Suppressor macrophage treated with lipopolysaccharide for 1 hour (primary cell): ENCODE results near the gene CCNY.

ENCODE experiments used
- DNase-seq, 3 donors: peaks; one replicate each; pipeline ENCODE4 v3.0.0-alpha.2; 2020 to 2022

Gene CCNY

GRCh38 chr10:35356725-35357092, 20.4 kb downstream of the CCNY start:
- no peak for DNase-seq

DNA sequence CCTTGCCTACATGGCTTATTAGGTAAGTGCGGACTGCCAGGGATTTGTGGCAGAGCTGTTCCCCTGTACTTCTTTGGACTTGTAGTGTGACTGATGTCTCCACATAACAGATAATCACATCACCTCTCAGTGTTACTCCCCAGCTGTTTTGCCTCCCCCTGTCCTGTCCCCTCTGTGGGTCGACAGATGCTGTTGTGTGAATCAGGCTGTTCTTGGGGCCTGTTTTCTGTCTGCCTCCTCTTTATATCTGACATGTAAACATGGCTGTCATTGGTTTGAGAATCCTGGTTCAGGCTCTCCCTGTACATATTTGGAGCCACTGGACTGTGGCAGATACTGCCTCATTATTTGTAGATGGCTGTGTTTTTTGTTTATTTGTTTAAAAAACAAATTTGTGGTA, 22.7 kb downstream of the CCNY start:
- DNase-seq = no peak

GRCh38 chr10:35359873-35360272, 23.6 kb downstream of the CCNY start:
- DNase-seq = no peak

GRCh38 chr10:35362701-35363350, 26.5 kb downstream of the CCNY start:
- no peak for DNase-seq

- no peak for DNase-seq
Measured at GRCh38 chr10:35363587-35363986, 27.3 kb downstream of the CCNY start.

GRCh38 chr10:35364808-35365207, 28.5 kb downstream of the CCNY start:
- no peak for DNase-seq

GRCh38 chr10:35365994-35366393, 29.7 kb downstream of the CCNY start:
- no peak for DNase-seq

DNA sequence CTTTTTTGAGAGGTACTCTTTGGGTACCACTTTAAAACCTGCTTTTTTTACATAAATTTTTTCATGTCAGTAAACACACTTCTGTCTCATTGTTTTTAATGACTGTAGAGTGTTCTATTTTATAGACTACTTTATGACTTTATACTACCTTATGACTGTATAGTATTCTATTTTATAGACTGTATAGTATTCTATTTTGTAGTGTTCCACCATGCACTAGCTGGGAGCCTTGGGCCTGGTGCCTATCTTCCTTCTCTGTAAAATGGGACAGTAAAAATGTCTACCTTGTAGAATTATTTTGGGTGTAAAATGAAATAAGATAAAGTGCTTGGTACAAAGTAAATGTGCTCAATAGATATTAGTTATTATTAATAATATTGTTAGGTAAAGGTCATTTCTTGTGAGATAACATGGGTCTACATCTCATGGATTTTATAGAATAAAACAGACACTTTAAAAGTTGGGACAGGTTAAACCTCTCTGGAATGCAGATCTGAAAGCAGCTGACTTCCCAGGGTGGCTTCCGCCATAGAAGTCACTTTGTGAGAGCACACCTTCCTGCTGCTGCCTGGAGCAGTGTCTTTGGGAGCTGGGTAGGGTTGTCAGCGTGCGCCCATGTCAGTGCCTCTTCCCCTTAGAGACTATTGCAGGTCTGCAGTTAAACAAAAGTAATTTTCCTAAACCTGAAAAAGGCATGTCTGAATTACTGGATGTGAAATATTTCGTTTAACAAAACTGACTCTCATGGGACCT, 31.0 kb downstream of the CCNY start:
- no peak for DNase-seq

DNA sequence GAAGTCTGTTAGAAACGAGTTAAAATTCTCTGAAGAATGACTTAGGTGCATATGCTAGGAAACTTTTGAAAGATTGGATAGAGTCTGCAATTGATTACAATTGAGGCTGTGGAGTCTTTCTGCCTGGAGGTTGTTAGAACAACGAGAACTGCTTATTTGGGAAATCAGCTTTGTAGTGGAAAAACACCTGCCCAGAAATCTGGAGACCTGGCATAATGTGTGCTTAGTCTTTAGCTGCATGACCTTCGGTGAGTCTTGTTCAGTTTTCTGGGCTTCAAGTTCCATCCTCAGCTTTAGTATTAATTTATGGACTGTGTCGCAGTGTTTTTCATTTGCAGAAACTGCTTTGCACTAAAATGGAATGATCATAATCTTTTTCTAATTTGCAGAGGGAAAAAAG, 31.7 kb downstream of the CCNY start:
- DNase-seq = no peak

DNA sequence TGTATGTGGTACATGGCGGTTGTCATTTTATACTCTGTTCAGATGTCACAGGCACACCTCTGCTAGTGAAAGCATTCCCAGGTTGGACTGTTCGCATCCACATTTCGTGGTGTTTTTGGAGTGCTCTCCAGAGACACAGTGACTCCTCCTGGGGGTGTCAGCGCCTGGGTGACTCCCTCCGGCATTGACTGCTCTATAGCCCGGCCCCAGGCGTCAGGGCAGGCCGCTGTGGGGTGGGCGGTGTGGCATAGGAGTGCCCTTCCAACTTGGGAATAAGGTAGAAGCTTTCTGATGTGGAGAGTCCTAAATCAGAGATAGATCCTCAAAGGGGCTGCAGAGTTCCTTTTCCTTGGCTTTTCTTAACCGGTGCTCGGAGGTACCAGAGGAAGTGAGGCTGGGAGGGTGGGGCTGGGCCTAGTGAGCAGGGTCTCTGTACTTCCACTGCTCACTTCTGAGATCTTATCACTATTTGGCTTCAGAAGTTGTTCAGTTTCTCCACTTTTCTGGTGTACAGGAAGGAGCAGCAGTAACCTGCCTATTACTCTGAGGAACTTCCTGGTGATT, 32.3 kb downstream of the CCNY start:
- no peak for DNase-seq

DNA sequence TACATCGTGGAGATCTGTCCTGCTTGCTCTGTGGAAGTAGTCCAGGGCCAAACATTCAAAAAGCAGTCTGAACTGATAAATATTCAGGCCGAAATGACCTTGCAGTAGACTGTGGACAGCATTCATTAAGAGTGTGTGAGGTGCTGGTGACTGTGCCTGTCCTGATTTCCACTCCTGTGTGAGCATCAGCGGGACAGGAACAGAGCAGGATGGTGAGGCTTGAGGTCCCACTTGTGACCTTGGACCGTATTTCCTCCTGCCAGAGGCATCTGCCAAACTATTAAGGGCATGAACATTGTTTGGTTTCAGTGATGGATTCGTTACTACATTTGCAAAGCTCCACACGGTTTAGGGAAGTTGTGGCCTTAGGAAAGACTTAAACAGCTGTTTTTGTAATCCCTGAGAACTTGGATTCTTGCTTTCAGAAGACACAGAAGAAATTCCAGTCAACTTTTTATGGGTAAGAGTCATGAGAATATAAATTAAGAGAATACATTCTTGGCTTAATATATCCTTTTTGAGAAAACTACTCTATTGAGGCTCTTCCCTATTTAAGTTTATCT, 32.8 kb downstream of the CCNY start:
- peak; percentile 44 to 58 (median 54) for DNase-seq

DNA sequence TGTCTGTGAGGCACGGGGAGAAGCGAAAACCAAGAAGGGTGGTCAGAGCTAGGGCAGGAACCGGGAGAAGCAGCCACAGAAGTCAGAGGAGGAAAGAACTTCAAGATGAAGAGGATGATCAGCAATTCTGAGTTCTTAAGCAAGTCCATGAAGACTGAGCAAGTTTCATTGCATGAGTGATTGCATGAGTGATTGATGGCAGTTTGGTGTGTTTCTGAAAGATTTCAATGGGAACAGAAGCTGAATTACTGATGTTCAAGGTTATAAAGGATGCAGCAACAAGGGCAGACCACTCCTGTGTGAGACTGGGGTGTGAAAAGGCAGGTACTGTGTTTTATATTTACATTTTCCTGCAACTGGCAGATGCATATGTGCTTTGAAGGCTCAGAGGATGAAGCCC, 35.4 kb downstream of the CCNY start:
- DNase-seq = no peak

DNA sequence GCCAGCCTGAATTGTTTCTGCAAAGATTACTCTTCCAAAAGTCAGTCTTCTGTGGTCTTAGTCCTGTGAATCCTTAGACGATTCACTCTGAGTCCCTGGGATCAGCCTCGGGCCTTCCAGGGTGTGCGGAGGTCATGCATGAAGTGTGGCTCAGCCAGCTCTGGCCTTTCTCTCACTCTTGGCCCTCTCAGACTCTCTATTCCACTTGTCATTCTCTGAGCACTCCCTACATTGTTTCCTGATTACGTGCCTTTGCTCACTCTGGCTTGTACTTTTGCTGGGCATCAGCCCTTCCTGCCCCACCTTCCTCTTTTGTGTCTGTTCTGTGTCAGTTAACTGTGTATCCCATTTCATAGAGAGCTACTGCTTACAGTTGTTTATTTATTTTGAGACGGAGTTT, 36.0 kb downstream of the CCNY start:
- DNase-seq = peak; percentile 50 to 60 (median 58)

DNA sequence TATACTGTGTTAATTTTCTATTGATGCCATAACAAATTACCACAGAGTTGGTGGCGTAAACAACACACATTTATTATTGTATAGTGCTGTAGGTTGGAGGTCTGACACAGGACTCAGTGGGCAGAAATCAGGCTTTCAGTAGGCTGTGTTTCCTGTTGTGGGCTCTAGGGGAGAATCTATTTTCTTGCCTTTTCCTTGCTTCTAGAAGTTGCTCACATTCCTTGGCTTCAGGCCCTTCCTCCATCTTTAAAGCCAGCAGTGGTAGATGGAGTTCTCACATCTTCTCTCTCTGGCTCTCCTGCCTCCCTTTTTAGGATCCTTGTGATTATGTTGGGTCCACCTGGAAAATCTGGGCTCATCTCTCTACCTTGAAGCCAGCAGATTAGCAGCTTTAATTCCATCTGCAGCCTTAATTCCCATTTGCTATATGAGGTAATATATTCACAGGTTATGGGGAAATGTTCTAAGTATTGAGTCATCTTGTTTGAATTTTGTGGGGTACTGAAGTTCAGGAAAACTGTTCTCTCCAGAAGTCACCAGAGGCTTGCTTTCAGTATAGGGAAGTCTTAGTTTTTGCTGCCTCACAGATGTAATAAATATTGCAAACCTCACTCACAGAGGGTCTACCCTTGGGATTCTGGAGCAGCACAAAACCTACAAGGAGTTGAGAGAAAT, 38.9 kb downstream of the CCNY start:
- DNase-seq = peak in 1 of 3 donors; percentile 38

DNA sequence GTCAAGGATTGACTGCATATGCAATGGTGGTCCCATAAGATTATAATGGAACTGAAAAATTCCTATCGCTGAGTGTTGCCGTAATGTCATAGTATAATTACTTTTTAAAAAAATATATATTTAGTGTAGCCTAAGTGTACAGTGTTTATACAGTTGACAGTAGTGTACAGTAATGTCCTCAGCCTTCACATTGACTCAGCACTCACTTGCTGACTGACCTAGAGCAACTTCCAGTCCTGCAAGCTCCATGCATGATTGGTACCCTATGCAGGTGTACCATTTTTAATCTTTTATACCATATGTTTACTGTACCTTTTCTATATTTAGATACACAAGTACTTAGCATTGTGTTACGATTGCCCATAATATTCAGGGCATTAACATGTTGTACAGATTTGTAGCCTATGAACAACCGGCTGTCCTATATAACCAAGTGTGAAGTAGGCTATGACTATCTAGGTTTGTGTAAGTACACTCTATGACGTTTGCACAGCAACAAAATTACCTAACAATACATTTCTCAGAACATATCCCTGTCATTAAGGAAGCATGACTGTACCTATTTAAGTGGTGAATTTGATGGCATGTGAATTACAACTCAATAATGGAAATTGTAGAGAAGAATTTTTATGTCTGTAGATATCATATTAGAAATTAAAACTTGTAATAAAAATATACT, 40.9 kb downstream of the CCNY start:
- DNase-seq = no peak

DNA sequence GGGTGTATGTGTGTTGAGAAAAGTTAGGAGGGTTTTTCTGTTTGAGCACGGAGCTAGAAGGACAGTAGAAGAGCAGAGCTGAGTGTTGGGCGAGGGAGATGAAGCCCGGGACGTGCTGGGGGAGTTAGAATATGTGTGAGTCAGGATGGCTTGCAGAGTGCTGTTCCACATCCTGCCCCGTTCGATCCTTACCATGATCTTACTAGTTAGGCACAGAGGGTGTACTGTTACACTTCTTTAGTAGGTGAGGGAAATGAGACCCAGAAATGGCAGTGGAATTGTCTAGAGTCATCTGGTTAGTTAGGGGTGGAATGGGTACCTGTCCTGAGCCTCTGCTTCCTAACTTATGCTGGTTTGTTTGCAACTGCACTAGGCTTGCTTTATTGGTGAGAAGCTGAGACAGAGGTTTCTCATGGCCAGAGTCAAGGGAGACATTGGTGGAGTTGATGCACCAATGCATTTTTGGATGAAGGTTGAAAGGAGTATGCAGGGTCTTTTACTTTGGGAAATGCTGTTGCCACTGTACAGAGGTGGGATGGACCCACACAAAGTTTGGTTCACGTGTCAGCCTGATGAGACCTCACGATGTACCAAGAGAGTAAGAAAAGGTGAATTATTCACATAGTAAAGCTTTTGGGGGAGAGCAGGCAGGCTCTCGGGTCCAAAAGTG, 42.4 kb downstream of the CCNY start:
- DNase-seq = no peak

DNA sequence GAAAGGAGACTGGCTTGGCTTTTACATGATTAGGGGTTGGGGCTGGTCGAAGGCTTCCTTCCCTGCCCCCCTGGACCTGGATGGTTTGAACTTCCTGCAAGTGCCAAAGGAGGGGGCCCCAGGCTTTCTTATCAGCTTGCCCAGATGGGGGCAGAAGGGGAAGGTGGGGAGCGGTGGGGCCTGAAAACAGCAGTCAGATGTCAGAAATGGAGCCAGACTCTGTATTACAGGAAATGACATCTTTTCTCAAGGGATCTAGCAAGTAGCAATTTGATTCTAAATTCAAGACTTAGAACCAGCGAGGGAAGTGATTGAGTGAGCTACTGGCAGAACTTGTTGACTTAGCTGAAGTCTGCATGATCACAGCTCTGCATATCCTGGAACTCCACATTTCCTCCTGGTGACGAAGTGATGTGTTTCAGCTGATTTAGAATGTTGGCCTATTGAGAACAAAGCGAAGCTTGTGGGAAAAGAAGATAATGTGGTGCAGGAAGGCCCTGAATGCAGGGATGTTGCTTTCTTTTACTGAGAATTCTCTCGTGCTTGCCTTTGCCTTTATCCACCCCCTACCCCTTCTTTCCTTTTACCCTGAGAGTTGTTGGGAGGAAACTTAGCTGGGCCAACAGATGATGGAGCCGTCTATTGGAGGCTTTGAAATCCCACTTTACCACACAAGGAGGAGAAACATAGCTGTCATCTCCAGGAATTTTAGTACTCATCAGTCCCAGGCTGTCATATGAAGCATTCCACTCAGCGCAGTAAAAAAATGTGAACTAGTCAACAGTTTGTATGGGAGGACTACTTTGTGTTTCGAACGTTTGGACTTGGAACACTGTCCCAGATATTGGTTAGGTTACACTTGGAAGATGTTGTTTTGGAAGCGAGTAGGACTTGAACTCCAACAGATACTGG, 43.2 kb downstream of the CCNY start:
- DNase-seq = peak; percentile 29 to 48 (median 46)

- DNase-seq = no peak
Measured at GRCh38 chr10:35382096-35382495, 45.8 kb downstream of the CCNY start.

DNA sequence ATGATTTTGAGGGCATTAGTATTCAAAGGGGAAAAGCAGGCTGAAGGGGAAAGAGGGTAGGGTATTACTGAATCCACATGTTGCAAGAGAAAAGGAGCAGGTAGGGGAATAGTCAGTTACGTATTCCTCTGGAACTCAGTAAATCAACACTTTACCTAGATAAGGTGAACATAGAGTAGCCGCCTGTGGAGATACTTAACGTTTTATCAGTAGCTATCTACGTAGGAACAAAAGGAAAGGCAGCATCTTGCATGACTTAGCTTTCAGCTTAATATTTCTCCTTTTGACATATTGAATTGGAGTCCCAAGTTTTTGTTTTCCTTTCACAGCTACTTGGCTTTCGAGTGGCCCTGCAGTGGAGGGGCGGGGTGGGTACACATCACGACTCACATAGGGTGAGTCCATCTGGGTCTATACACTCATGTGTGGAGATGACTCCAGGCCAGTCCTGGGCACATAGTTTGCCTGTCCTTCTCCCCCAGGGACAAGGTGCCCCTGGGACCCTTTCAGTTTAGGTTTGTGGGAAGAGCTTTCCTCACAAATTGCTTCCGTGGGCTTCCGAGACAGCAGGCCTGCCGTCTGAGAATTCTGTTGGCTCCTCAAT, 48.1 kb downstream of the CCNY start:
- DNase-seq = peak in 1 of 3 donors; percentile 29

- no peak for DNase-seq
Measured at GRCh38 chr10:35386594-35387174, 50.4 kb downstream of the CCNY start.
